Activated CD4-positive, alpha-beta T cell treated with anti-CD3 and anti-CD28 coated beads, Interleukin-2, Interleukin-4, amounts not matched to agents 100 ng/mL and 50 ng/mL, durations not matched to agents 16 hours and 8 hours (primary cell): ENCODE results near the gene CTCFL.

ENCODE experiments used
- DNase-seq: peaks from one replicate; pipeline ENCODE4 v3.0.0-alpha.2; 2020; ENCODE audit warnings: low spot score

The CTCFL gene

DNA sequence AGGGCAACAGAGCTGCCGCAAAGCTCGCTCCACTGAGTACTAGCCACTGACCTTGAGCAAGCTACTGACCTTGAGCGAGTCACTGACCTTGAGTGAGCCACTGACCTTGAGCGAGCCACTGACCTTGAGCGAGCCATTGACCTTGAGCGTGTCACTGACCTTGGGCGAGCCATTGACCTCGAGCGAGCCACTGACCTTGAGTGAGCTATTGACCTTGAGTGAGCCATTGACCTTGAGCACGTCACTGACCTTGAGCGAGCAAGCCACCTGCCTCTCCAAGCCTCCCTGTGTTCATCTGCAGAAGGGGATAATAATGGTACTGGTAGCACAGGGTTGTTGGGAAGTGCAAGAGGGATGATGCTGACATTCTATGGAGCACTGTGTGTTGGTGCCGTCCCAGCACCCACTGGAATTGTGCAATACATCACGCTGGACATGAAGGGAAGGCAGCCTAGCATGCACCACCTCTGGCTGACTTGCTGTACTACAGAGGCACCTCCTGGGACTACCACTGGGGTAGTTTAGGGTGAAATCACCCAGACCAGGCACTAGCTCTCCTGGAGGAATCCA, 60.2 kb downstream of the CTCFL start:
- DNase-seq: no peak

DNA sequence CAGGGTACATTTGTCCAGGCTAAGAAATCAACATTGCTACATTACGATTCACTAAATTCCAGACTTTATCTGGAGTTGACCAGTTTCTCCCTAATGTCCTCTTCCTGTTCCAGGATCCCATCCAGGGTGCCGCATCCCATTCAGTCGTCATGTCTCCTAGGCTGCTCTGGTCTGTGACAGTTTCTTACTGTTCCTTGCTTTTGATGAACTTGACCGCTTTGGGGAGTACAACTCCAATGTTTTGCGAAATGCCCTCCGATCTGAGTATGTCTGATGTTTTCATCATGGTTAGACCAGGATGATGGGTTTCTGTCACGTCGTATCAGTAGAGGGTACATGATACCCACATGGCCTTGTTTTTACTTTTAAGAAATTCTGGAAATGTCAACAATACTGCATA, 62.2 kb downstream of the CTCFL start:
- DNase-seq: no peak

DNA sequence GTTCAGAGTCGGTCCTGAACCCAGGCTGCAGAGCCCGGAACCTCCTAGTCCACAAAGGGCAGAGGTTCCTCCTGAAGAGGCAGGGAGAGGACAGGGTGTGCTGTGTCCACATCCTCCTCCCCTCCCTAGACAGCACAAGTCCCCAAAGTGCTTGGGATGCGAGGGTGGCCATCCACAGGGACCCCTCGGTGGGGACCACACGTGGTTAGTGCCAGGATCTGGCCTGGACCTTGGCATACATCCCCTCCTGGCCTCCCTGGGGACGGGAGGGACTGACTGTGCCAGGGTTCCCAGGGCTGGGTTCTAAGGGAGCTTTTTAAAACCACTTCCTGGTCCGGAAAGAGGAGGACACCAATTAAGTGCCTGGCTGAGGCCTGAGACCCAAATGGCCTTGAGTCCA, 63.2 kb downstream of the CTCFL start:
- no peak for DNase-seq

DNA sequence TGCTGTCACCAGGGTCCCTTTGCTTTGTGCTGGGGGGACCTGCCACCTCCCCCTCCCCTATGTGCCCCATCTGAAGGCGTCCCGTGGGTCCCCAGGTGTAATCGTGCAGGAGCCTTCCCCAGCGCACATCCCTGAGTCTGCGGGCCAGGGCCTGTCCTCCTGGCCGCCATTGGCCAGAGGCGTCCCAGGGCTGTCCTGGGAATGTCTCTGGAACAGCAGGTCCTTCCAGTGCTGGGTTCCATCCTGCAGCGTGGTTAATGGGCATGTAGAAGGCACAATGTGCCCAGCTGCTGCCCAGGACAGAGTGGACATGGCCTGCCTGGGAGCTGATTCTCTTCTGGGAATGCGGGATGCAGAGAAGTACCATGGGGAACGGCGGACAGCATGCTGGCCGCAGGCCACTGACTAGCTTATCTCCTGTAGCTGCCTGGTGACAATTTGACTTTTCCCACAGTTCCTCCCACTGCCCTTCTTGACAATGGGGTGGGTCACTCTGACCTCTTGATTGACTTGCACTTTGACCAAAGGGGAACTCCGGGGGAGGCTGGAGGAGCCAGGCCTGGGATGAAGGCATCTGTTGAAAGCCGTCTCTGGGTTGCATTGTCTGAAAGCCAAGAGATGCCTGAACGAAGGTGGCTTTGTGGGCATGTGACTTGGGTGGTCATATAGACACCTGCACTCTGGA, 64.0 kb downstream of the CTCFL start:
- no peak for DNase-seq

DNA sequence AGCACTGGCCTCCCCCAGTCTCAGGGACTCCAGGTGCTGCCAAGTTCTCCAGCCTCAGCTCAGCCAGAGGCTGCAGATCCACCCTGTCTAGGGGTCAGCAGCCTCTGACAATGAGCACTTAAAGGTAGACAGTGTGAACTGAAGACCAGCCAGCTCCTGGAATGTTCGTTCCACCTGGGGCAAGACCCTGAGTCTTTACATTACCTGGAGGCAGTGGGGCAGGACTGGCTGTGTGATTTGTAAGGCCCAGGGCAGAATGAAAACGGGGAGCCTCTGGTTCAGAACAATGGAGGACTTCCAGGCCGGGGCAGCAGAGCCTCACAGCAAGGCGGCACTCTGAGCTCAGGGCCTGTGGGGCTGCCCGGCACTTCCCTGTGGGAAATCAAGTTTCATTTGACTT, 65.0 kb downstream of the CTCFL start:
- DNase-seq: no peak

DNA sequence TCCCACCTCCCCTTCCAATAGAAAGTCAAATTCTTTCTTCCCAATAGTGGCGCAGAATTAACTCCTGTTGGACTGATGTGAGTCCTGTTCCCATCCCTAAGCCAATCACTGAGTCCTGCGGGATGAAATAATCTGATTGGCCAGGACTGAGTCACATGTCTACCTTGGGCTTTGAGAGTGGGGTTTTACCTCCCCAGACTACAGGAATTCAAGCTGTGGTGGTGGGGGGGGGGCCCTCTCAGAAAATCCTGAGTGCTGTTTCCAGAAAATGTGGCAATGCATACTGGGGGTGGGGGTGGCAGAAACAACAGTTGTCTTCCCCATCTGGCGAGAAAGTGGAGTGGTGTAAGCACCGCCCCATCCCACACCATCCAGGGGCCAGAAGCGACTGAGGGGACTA, 65.7 kb downstream of the CTCFL start:
- DNase-seq: no peak

DNA sequence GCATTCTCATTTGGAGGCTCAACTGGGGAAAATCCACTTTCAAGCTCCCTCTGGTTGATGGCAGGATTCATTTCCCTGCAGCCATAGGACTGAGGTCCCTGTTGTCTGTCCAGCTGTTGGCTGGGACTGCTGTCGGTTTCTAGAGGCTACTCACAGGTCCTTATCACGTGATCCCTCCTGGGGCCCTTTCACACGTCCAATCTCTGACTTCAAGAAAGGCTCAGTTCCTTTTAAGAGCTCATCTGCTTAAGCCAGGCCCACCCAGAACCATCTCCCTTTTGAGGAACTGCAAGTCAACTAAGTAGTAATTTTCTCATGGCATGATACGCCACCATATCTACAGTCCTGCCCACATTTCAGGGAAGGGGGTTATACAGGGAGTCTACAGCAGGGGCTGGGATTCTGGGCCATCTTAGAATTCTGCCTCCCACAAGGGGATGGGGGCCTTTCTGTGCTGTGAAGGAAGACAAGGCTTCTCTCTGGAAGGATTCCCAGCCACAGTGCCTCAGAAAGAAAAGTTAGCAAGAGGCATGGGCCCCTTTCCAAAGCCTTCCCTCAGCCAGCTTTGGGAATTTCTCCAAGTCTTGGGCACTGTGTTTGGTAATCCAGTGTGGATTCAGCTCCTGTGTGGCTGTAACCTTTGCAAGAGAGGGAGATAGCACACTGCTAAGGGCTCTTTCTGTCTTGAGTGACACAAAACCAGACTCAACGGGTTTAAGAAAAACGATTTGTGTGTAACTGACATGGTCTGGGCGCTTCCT, 66.4 kb downstream of the CTCFL start:
- no peak for DNase-seq

DNA sequence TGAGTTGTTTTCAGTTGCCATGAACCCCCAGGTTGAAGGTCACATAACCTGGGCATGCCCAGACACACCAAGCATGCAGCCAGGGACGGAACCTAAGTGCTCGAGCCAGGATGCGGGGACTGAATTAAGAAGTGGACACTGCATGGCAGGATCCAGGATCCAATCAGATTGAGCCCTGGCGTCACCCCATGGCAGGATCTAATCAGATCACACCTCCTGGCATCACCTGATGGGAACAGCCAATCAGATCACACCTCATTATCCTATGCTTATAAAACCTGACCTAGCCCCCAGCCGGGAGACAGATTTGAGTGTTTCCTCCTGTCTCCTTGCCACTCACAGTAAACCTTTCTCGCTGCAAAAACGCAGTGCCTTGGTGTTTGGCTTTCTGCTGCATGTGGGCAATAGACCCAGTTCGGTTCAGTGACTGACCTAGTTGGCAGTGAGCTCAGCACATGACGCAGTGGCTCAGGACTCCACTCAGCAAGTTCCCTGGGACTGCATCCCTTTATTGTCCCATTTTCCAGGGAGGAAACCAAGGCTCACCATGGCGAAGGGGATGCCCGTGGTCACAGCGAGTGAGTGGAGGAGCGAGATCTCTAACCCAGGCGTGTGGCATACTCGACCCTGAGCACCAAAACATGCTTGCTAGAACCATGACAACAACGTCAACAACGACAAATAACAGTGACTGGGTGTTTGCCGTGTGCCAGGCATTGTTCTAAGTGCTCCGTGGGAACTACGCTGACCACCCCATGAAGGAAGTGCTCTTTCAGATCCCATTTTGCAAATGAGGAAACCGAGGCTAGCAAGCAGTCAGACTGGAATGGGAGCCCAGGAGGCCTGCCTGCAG, 67.5 kb downstream of the CTCFL start:
- no peak for DNase-seq

DNA sequence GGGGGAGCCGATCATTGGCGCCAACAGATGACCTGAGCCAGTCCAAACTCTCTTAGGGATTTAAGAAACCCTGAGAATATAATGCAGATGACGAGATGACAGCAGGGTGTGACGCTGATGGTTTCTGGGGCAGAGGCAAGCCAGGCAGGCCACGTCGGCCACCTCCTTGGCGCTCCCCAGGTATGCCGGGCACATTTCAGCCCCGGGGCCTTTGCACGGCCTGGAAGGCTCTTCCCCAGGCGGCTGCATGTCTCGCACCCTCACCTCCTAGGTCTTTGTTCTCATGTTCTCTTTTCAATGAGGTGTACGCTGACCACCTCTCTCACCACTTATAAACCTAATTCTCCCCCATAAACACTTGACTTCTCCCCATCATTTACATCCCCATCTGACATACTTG, 68.8 kb downstream of the CTCFL start:
- no peak for DNase-seq

DNA sequence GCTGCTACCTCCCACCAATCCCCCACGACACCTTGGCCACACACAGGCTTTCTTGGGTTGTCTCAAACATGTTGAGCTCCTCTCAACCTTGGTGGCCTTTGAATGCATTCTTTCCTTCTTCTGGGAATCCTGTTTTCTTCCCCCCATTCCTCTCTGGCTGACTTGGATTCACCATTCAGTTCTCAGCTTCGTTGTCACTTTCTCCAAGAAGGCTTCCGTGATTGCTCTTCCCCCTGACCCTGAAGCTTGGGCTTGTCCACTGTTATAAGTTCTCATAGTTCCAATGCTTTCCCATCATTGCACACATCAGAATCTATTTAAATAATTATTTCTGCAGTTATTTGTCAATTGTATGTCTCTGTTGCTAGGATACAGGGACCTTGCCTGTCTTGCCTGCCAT, 69.6 kb downstream of the CTCFL start:
- DNase-seq: no peak

DNA sequence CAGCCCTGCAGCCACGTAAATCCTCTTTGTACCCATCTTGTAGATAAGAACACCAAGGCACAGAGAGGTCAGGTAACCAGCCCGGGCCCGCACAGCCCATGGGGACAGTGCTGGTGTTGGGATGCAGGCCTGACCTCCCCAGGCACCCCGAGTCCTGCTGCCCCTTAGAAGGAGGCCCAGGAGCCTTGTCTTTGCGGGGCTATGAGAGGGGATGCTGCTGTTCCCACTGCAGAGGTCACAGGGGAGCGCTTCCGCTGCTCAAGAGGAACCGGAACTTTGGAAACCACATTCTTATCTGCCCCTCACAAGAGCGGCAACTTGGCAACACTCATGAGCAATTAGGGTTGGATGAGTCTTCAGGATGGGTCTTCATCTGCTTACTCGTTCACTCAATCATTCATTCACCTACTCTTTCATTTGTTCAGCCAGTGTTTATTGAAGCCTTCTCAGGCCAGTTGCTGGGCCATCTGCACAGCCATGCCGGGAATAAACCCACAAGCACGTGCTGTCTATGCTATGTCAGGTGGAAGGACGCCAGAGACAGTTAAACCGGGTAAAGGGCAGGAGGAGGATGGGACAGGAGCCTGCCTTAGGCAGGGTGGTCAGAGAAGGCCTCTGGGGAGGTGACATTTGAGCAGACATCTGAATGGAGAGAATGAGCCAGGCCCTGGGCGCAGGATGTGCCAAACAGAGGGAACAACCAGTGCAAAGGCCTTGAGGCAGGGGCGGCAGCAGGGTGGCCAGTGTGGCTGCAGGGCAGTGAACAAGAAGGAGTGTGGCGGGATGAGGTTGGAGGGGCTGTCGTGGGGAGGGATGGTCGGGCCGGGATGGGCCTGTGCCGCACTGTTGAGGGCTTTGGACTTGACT, 72.9 kb downstream of the CTCFL start:
- DNase-seq: no peak

DNA sequence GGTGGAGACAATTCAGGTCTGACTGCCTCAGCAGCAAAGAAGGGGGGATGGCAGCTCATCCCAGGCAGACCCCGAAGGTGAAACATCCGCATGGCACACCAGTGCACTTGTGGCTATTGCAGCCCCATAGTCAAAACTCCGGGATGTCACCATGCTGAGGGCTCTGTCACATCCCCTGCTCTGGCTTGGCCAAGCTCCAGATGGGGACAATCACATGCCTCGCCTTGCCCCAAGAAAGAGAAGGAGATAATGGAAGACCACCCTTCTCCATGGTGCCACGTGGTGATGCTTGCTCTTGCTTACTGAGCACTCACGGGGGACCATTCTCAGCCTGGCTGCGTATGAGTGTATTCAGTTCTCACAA, 73.5 kb downstream of the CTCFL start:
- DNase-seq: no peak

DNA sequence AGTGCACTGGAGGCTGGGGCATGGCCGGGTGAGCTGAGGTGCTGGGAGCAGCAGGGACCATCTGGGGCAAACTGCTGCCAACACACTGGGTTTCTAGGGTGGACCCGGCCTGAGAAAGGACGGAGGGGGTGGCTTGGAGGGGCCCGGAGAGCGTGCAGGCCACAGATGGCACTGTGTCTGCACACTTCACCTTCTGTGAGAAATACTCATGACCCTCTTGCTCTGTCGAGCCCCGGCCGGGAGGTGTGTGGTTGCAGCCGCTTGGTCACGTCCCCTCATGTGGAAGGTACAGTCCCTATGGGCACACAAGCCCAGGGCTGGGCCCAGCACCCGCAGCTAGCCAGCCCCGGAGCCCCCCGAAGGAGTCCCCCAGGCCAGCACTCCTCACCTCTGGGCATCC, 74.0 kb downstream of the CTCFL start:
- no peak for DNase-seq

DNA sequence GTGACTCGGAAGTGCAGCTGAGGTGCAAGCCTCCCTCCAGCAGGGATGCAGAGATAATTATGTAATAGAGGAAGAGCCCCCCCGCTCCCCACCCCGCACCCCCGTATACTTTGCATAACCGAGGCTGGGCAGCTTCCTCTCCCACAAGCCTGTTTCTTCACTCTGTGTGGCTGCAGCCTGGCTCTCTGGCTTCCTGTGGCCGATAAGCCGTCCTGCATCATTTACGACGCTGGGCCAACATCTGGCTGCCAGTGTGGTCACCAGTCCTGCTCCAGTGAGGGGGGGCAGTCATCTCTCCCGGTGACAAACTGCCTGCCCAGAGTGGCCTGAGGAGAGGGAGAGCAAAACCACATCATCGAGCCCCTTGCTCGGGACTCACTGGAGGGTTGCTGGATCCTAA, 74.5 kb downstream of the CTCFL start:
- DNase-seq: no peak

DNA sequence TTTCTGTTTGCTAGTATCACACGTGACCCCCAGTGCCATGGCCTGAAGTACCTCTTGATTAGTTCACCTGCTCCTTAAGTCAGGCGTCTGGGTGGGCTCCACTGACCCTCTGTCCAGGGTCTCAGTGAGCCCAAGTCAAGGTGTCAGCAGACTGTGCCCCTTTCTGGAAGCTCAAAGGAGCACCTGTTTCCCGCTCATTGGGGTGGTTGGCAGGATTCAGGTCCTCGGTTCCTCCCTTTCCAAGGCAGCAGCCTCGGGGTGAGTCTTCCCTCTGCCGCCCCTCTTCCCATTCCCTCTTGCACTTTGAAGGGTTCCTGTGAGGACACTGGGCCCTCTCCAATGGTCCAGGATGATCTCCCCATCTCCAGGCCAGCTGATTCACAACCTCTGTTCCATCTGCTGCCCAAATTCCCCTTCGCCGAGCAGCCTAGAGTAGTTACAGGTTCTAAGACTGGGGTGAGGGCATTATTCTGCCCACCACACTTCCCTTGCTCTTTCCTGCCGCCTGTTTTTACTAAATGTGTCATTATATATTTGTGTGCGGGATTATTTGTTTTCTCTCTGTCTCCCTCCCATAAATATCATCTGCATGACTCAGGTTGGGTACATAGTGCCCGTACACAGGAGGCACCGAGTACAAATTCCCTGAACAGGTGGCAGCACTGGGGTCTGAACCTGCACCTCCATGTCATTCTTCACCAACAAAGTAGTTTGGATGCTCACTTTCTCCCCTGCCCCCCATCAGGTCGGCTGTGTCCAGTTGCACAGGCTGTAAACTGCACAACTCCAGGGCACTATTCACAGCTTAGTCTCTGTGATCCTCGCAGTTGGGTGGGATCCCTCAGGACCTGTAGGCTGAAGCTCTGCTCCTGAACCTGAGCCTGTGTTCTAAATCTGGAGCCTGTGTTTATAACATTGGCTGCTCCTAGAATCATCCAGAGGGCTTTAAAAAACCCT, 75.3 kb downstream of the CTCFL start:
- DNase-seq: no peak

DNA sequence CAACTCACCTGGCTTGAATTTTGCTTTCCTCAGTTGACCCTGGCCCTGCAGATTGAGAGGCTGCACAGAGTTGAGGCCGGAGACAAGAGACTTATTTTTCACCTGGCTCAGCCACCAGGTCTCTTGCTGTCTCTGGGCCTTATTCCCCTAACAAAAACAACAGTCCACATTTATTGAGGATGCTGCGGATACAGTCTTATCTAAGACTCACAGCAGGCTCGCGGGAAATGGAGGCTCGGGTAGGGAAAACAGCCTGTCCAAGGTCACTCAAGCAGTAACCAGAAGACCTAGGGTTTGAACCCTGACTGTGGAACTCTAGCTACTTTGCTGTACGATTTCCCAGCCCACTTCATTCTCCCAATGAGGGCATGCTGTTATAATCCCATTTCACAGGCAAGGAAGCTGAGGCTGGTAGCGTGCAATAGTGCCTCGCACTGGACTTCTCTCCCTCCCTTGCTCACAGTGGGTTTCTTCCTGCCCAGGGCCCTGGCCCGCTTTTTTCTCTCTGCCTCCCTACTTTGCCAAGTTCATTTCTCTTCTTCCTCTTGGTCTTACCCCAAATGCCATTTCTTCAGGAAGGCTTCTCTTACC, 76.1 kb downstream of the CTCFL start:
- no peak for DNase-seq
